Activated naive CD8-positive, alpha-beta T cell (primary cell): ENCODE measurements around the gene PALM3.
A peak's percentile ranks its signal among the peaks of the same experiment; 100 is the strongest.

Source experiments
- H3K27ac Mint-ChIP-seq: one replicate; pipeline ENCODE4 v1.8.0; 2021; ENCODE audit warnings: mixed read lengths
- H3K27me3 Mint-ChIP-seq: one replicate; pipeline ENCODE4 v1.8.0; 2021; ENCODE audit warnings: mixed read lengths
- H3K36me3 Mint-ChIP-seq: one replicate; pipeline ENCODE4 v1.8.0; 2021; ENCODE audit warnings: mixed read lengths
- H3K4me1 Mint-ChIP-seq: one replicate; pipeline ENCODE4 v1.8.0; 2021; ENCODE audit warnings: low read depth, mixed read lengths
- H3K4me3 Mint-ChIP-seq: one replicate; pipeline ENCODE4 v1.8.0; 2021; ENCODE audit warnings: mild to moderate bottlenecking, mixed read lengths
- H3K9me3 Mint-ChIP-seq: one replicate; pipeline ENCODE4 v1.8.0; 2021; ENCODE audit warnings: low read depth, mixed read lengths

The PALM3 gene, protein sequence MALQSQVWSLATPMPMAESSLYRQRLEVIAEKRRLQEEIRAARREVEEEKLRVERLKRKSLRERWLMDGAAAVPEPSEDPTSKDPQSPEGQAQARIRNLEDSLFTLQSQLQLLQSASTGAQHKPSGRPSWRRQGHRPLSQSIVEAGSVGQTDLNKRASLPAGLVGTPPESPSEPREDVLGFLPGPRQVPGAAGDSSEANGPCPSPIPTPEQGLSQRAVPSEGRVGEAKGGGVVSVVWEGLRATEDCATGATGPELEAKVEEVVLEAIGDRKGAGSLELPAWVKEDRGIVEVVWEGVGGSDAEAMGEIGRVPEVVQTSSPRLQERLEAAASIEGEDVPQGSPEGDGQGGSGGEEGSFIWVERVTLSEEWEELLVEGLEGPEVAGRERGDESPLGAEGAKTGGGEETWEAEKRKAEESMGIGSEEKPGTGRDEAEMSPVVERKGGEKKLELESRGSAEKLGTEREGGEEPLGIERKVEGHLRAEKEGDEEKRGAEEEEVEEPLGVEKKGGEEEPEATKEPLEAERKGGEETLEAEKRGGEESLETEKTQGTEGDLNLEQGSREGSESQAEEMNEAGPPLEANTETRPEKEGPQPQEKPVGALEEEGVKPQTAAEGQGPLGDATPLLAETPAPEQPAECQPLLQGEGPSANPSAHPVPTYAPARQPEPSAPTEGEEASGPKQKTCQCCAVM

DNA sequence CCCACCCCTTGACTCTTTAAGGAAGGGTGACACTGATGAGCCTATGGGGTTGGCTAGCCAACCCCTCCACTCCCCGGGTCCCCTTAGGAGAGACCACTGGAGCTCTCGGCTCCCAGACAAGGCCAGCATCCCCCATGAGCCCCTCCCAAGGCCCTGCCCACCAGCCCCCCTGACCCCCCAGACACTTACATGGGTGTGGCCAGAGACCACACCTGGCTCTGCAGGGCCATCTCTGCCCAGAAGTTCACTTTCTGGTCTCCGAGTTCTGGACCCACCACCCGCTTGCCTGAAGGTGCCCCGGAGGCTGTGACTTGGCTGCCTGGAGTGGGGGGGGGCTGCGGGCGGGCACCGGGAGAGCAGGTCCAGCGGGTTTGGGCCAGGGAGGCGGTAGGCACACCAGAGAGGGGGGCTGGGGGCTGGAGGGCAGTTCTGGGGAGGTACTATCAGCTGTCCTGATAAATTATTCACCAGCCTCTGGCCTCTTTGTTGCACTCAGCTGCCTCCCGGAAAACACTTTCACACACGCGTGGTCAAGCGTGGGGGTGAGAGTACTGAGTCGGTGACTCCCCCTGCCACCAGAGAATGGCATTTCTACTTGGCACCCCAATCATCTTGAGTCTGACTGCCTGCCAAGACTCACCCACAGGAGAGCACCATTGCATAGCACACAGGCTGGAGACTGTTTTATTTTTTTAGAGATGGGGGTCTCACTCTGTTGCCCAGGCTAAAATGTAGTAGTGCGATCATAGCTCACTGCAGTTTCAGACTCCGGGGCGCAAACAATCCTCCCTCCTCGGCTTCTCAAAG lies at the start of gene PALM3:
PALM3 (minus strand) TSS at position 326 of the 807 bp plus-strand sequence; CDS start at position 230, 96 bp downstream.
- H3K4me1 Mint-ChIP-seq: peaks cover 12% of the 10 kb centered on the region
- H3K27me3 Mint-ChIP-seq: peaks cover 21% of the 10 kb centered on the region
- H3K4me3 Mint-ChIP-seq: no peak within 1 kb of the TSS
- no peaks in the 10 kb centered on the region for H3K9me3 Mint-ChIP-seq
- no peaks in the 10 kb centered on the region for H3K36me3 Mint-ChIP-seq
- no peak within 1 kb of the TSS for H3K27ac Mint-ChIP-seq

DNA sequence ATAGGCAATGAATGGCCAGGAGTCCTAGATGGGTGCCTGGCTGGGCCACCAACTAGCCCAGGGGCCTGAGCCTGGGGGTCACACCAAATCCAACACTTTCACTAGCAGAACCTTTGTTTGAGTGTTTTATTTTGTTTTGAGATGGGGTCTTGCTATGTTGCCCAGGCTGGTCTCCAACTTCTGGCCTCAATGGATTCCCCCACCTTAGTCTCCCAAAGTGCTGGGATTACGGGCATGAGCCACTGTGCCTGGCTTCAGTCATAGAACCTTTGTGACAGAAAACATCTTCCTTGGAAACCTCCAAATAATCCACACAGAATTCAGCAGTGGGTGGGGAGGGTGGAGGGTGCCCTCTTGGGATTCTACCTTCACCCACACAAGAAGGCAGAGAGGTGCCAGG lies 49.6 kb upstream of the PALM3 start:
- Mint-ChIP-seq H3K4me3 (no peak overlapping the region), H3K9me3 (no peaks in the 10 kb centered on the region), H3K4me1 (peaks cover 40% of the 10 kb centered on the region), H3K36me3 (no peaks in the 10 kb centered on the region), H3K27ac (no peak overlapping the region), H3K27me3 (no peaks in the 10 kb centered on the region)

DNA sequence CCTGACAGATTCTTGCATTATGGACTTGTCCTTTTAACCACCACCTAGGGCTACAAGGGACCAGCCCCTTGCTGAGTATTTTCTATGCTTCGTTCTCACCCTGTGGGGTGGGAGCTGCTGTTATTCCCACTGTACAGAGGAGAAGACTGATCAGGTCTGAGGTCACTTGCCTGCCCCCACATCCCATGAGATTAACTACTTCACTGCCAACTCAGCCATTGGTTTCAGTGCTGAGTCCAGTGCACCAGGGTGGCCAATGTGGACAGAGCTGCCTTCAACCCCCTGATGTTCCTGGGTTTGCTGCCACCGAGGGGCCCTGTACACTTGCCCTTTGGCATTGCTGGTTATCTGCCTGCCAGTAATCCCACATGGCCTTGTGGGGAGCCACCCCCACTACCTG lies 48.8 kb upstream of the PALM3 start:
- Mint-ChIP-seq H3K4me3 (no peak overlapping the region), H3K9me3 (no peaks in the 10 kb centered on the region), H3K27me3 (no peaks in the 10 kb centered on the region), H3K4me1 (peaks cover 32% of the 10 kb centered on the region), H3K36me3 (no peaks in the 10 kb centered on the region), H3K27ac (peak overlapping the region; percentile 41)

DNA sequence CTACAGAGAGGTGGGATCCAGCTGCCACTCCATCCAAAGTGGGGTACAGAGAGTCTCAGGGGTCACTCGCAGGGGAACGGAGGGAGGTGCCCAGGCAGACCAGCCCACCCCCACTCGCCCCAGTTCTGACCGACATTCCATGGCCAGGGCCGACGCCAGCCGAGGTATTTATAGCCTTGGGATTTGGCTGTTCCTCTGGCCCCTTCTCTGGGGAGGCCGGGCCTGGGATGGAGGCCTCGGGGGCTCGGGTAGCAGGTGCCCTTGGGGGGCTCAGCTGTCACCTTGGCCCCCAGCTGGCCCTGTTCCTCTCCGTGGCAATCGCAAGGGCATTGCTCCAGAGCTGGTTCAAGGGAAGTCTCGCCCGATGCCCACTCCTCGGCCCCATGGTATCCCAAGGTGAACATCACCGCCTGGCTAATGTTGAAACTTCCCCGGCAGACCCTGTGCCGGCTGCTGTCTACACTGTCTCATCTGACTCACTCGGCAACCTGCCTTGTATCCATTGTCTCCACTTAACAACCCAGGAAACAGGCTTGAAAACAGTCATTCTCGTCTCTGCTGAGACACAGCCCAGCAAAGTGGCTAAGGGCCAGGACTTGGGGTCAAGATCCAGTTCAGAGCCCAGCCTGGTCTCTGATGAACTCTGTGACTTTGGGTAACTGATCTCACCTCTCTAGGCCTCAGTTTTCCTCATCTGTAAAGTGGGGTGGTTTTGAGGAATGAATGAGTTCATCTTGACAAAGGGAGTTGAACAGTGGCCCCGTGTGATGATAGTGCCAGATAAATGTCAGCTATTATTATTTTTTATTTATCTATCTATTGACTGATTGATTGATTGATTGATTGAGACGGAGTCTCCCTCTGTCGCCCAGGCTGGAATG lies 45.9 kb upstream of the PALM3 start:
- Mint-ChIP-seq H3K27ac (no peak overlapping the region), H3K4me3 (no peak overlapping the region), H3K36me3 (no peaks in the 10 kb centered on the region), H3K27me3 (no peaks in the 10 kb centered on the region), H3K4me1 (peaks cover 15% of the 10 kb centered on the region), H3K9me3 (no peaks in the 10 kb centered on the region)

DNA sequence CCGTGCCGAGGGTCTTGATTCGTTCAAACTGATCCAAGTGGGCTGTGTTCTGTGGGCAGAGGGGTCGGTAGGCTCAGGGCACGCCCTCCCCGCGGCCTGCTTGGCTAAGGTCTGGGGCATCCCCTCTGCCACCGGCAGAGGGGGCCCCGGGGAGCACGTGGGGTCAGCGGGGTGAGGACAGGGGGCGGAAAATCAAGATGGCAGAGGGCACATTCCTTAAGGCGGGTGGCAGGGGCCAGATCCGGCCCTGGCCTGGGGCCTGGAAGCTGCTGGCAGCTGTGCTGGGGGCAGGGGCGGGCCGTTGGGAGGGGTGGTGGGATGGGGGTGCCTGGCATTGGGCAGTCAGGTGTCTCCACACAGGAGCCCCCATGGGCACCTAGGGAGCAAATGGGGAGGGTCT lies 45.0 kb upstream of the PALM3 start:
- H3K9me3 Mint-ChIP-seq: no peaks in the 10 kb centered on the region
- H3K4me1 Mint-ChIP-seq: peaks cover 9% of the 10 kb centered on the region
- H3K4me3 Mint-ChIP-seq: no peak overlapping the region
- no peak overlapping the region for H3K27ac Mint-ChIP-seq
- no peaks in the 10 kb centered on the region for H3K36me3 Mint-ChIP-seq
- H3K27me3 Mint-ChIP-seq: no peaks in the 10 kb centered on the region

DNA sequence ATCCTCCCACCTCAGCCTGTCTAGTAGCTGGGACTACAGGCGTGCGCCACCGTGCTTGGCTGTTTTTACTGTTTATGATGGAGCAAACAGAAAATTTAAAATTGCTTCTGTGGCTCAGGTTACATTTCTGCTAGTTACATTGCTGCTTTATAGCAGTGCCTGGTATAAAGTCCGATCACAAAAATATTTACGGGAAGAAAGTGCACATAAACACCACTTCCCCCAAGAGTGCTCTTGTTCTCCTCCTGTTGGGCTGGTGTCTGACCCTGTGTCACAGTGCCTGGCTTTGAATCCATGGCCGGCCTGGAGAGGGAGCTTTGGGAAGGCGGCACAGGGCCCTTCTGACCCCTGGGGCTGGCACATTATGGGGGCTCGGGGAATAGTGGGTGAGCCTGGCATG lies 43.8 kb upstream of the PALM3 start:
- no peaks in the 10 kb centered on the region for H3K27me3 Mint-ChIP-seq
- no peak overlapping the region for H3K4me3 Mint-ChIP-seq
- H3K9me3 Mint-ChIP-seq: no peaks in the 10 kb centered on the region
- H3K36me3 Mint-ChIP-seq: no peaks in the 10 kb centered on the region
- no peak overlapping the region for H3K27ac Mint-ChIP-seq
- peaks cover 3% of the 10 kb centered on the region for H3K4me1 Mint-ChIP-seq

DNA sequence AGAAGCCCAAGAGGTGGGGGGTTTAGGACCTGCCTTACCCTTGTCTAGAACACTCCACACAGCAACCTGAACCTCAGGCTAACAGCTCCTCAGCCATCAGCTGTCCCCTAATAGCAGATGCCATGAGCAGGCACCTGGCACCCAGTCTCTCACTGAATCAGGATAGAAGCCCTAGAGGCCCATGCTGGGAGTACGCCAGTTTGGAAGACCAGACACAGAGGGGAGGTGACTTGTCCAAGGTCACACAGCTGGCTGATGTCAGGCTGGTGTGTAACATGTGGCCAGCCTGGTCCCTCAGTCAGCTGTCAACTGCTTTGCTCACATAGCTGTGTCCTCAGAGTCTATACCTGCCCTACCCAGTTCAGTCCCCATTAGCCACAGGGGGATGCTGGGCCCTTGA lies 41.4 kb upstream of the PALM3 start:
- Mint-ChIP-seq H3K4me1 (no peaks in the 10 kb centered on the region), H3K9me3 (no peaks in the 10 kb centered on the region), H3K27ac (no peak overlapping the region), H3K27me3 (no peaks in the 10 kb centered on the region), H3K36me3 (no peaks in the 10 kb centered on the region), H3K4me3 (no peak overlapping the region)

DNA sequence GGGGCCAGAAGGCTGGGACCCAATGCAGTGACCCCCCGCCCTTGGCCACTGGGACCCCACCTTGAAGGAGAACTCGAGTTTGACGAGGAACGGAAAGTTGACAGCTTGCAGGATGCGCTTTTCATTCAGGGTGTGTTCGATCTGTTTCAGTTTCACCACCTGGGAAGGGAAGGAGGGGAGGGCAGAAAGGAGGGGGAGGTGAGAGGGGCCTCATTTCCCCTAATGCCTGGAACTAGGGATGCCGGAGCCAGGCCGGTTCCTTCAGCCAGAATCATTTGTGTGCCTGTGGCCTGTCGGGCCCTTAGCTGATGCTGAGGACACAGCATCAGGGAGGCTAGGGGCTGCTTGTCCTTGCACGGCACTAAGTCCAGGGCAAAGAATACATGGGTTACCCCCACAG lies 40.9 kb upstream of the PALM3 start:
- no peaks in the 10 kb centered on the region for H3K9me3 Mint-ChIP-seq
- H3K36me3 Mint-ChIP-seq: no peaks in the 10 kb centered on the region
- H3K27me3 Mint-ChIP-seq: no peaks in the 10 kb centered on the region
- no peak overlapping the region for H3K27ac Mint-ChIP-seq
- H3K4me3 Mint-ChIP-seq: no peak overlapping the region
- H3K4me1 Mint-ChIP-seq: no peaks in the 10 kb centered on the region

DNA sequence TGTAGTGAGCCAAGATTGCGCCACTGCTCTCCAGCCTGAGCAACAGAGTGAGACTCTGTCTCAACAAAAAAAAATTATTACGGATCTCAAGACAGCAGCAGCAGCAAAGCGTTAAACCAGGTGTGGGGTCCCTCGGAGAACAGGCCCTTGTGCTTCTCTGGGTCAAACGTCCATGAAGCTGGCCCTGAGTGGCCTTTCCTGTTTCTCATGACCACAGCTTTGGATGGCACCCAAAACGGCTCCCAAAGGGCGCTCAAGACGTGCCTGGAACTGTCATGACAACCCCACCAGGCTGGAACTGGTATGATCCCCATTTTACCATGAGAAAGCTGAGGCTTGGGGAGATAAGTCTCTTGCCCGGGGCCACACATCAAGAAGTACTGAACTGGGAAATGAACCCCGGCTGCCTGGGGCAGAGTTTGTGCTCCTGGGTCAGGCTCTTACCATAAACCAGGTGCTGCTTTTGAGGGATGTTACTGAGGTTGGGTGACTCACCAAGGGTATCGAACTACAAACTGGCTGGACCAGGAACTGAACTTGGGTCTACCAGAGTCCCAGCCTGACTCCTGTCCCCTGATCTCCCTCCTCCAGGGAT lies 40.3 kb upstream of the PALM3 start:
- H3K36me3 Mint-ChIP-seq: no peaks in the 10 kb centered on the region
- H3K4me1 Mint-ChIP-seq: no peaks in the 10 kb centered on the region
- H3K27me3 Mint-ChIP-seq: no peaks in the 10 kb centered on the region
- no peak overlapping the region for H3K27ac Mint-ChIP-seq
- H3K9me3 Mint-ChIP-seq: no peaks in the 10 kb centered on the region
- H3K4me3 Mint-ChIP-seq: no peak overlapping the region

DNA sequence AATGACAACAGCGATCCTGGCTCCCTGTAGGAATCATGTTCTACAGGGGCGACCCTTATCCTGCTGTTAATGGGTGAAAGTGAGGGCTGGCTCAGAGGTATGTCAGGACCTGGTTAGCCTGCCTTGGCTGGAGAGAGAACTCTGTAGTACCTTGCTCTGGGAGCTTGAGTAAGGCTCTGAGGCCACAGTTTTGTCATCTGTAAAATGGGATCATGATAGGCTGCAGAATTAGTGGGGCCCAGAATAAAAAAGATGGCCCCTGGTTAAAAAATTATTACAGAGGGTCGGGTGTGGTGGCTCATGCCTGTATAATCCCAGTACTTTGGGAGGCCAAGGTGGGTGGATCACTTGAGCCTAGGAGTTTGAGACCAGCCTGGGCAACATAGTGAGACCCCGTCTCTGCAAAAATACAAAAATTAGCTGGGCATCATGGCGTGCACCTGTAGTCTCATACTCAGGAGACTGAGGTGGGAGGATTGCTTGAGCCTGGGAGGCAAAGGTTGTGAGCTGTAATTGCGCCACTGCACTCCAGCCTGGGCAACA lies 39.2 kb upstream of the PALM3 start:
- no peak overlapping the region for H3K27ac Mint-ChIP-seq
- H3K4me1 Mint-ChIP-seq: no peaks in the 10 kb centered on the region
- no peaks in the 10 kb centered on the region for H3K9me3 Mint-ChIP-seq
- H3K27me3 Mint-ChIP-seq: no peaks in the 10 kb centered on the region
- no peaks in the 10 kb centered on the region for H3K36me3 Mint-ChIP-seq
- H3K4me3 Mint-ChIP-seq: no peak overlapping the region

DNA sequence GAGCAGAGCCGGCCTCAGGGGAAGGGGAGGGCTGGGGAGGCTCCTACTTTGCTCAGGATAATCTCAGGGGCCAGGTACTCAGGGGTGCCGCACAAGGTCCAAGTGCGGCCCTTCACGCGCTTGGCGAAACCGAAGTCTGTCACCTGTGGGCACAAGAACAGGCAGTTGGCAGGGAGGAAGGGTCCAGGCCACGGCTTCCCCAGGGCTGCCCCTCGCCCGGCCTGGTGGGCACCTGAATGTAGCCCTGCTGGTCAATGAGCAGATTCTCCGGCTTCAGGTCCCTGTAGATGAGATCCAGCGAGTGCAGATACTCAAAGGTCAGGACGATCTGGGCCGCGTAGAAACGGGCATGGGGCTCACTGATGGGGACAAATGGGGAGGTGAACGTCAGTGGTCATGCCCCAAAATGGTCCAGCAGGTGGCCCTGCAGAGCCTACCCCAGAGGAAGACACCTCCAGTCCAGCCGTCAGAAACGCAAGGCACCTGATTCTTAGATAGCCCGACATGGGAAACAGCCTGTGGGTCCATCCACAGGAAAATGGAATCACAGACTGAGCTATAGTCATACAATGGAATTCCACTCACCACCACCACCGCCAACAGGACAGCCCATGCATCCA lies 35.8 kb upstream of the PALM3 start:
- peaks cover 2% of the 10 kb centered on the region for H3K36me3 Mint-ChIP-seq
- no peaks in the 10 kb centered on the region for H3K9me3 Mint-ChIP-seq
- no peak overlapping the region for H3K27ac Mint-ChIP-seq
- H3K4me1 Mint-ChIP-seq: peaks cover 4% of the 10 kb centered on the region
- no peaks in the 10 kb centered on the region for H3K27me3 Mint-ChIP-seq
- no peak overlapping the region for H3K4me3 Mint-ChIP-seq

DNA sequence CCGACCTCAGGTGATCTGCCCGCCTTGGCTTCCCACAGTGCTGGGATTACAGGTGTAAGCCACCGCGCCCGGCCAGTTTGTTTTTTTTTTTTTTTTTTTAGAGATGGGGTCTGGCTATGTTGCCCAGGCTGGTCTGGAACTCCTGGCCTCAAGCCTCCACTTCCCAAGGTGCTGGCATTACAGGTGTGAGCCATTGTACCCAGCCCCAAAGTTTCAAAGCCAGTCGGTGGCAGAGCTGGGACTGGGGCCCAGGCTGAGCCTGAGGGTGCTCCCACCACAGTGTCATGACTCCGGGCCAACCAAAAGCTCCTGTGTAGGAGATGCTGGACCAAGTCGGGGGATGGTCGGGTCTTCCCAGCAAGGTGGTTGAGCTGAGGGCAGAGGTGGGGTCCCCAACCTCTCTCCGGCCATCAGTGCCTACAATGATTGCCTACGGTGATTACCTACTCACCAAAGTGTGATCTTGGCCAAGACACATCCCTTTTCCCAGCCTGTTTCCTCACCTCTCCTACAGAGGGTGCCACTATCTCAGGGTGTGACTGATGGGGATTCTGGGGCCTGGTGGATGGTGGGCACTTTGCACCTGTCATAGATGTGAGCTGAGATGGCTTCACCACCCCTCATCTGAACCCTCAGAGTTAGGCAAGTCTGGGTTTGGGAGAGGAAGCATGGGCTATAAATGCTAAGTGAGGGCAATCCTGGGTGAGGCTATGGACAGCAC lies 34.6 kb upstream of the PALM3 start:
- H3K27ac Mint-ChIP-seq: no peak overlapping the region
- no peaks in the 10 kb centered on the region for H3K9me3 Mint-ChIP-seq
- H3K4me1 Mint-ChIP-seq: peaks cover 12% of the 10 kb centered on the region
- no peak overlapping the region for H3K4me3 Mint-ChIP-seq
- H3K36me3 Mint-ChIP-seq: peaks cover 2% of the 10 kb centered on the region
- H3K27me3 Mint-ChIP-seq: no peaks in the 10 kb centered on the region

DNA sequence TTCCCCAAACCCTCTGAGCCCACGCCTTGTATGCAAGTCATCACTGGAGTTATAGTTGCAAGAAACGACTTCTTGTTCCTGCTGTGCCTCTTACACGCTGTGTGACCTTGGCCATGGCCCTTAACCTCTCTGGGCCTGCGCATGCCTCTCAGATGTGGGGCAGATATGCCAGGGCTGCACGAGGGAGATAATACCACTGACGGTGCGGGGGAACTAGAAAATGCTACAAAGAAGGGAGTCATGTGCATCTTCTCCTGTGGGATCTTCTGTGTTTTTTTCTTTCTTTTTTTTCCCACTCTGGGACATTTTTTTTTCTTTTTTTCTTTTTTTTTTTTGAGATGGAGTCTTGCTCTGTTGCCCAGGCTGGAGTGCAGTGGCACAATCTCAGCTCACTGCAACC lies 33.0 kb upstream of the PALM3 start:
- H3K27me3 Mint-ChIP-seq: no peaks in the 10 kb centered on the region
- H3K27ac Mint-ChIP-seq: peak overlapping the region; percentile 76
- H3K4me3 Mint-ChIP-seq: no peak overlapping the region
- H3K9me3 Mint-ChIP-seq: no peaks in the 10 kb centered on the region
- peaks cover 13% of the 10 kb centered on the region for H3K4me1 Mint-ChIP-seq
- peaks cover 2% of the 10 kb centered on the region for H3K36me3 Mint-ChIP-seq
